IPS-20b (cell line): ENCODE data around the gene REPS2.

Source experiments
- H3K27ac ChIP-seq: one replicate; pipeline ENCODE4 v1.5.1; 2013; ENCODE audit warnings: low read length
- H3K27me3 ChIP-seq: 2 replicates; pipeline ENCODE4 v1.6.1; 2013; ENCODE audit warnings: mild to moderate bottlenecking, low read length, inconsistent platforms; ENCODE audit not compliant: insufficient read depth
- H3K36me3 ChIP-seq: 2 replicates; pipeline ENCODE4 v1.6.1; 2013; ENCODE audit warnings: low read depth, mild to moderate bottlenecking, inconsistent platforms, low read length, moderate library complexity; ENCODE audit not compliant: insufficient read depth
- H3K4me1 ChIP-seq: 2 replicates; pipeline ENCODE4 v1.6.1; 2013; ENCODE audit warnings: mild to moderate bottlenecking, control low read depth, inconsistent platforms, low read length, moderate library complexity; ENCODE audit not compliant: insufficient read depth
- H3K4me3 ChIP-seq: 2 replicates; pipeline ENCODE4 v1.5.1; 2013; ENCODE audit warnings: mild to moderate bottlenecking, low read length, inconsistent platforms
- H3K9ac ChIP-seq: 2 replicates; pipeline ENCODE4 v1.6.1; 2013; ENCODE audit warnings: low read depth, mild to moderate bottlenecking, inconsistent platforms, low read length, moderate library complexity
- H3K9me3 ChIP-seq: 2 replicates; pipeline ENCODE4 v1.6.1; 2013; ENCODE audit warnings: mild to moderate bottlenecking, low read depth, low read length, inconsistent platforms; ENCODE audit not compliant: insufficient read depth

Gene REPS2

DNA sequence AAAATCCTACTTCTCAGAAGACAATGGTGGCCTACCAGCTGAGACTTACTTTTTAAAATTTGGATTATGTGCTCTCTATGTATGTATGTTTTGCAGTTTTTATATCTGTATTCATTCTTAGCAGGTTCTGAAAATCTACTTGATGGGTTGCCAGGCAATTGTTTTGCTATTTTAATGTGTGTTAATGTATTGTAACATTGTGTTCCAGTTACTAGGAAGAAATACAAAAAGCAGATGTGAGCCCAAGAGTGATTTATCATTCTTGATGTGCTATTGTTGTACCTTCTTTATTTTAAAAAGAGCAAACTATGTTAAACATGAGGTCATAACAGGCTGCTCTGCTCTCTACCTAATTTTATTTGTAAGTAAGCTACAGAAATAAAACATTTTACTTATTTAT lies 81.9 kb downstream of the REPS2 start:
- H3K9ac ChIP-seq = no peak overlapping the region
- no peak overlapping the region for H3K4me3 ChIP-seq
- no peaks in the 10 kb centered on the region for H3K36me3 ChIP-seq
- no peak overlapping the region for H3K27ac ChIP-seq
- H3K27me3 ChIP-seq = no peaks in the 10 kb centered on the region
- H3K9me3 ChIP-seq = no peaks in the 10 kb centered on the region
- H3K4me1 ChIP-seq = no peaks in the 10 kb centered on the region

DNA sequence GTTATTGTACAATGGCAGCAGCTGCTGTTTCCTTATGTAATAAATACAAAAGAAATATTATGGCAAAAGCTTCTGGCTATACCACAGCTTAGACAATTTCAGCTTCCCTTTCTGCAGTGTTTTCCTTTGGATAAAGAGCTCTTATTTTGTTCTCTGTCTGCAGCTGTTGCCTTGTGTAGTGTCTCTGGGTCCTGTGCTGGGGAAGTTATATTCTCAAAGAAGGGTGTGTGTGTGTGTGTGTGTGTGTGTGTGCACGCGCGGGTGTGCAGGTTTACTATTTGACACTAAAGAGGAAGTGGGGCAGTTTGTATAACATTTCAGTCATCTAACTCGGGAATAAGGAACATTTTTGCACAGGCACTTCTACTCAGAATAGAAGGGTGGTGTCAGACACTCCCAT lies 83.6 kb downstream of the REPS2 start:
- Histone ChIP-seq H3K4me1 (no peaks in the 10 kb centered on the region), H3K27me3 (no peaks in the 10 kb centered on the region), H3K27ac (no peak overlapping the region), H3K4me3 (no peak overlapping the region), H3K9ac (no peak overlapping the region), H3K36me3 (no peaks in the 10 kb centered on the region), H3K9me3 (no peaks in the 10 kb centered on the region)

DNA sequence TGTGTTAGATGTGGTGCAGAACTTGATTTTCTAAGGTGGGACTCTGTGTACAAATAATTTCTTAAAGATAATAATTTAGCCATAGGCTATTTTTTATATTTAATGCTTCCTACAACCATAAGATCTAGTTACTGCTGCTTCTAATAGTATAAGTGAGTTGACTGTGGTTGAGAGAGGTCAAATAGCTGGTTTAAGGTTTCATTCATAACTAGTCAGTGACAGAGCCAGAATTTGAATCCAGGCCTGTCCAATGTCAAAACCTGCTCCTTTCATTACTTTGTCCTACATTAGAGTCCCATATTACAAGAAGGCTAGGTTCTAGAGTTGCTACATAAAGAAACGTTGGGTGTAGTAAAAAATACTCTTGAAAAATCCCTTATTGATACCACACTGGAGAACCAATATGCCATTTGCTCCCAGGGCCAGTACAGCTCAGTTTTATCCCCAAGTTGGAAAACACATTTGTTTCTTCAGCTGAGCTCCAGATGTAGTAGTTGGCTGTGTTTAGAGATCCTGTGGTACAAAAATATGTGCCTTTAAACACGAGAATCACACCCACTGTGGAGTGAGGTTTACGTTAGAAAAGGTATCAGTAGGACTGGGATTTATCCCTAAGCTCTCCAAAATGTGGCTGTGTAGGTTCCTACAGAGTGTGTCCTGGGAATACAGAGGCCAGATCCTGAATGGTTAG lies 84.3 kb downstream of the REPS2 start:
- Histone ChIP-seq H3K4me3 (no peak overlapping the region), H3K9ac (no peak overlapping the region), H3K9me3 (no peaks in the 10 kb centered on the region), H3K4me1 (no peaks in the 10 kb centered on the region), H3K27me3 (no peaks in the 10 kb centered on the region), H3K36me3 (no peaks in the 10 kb centered on the region), H3K27ac (no peak overlapping the region)

DNA sequence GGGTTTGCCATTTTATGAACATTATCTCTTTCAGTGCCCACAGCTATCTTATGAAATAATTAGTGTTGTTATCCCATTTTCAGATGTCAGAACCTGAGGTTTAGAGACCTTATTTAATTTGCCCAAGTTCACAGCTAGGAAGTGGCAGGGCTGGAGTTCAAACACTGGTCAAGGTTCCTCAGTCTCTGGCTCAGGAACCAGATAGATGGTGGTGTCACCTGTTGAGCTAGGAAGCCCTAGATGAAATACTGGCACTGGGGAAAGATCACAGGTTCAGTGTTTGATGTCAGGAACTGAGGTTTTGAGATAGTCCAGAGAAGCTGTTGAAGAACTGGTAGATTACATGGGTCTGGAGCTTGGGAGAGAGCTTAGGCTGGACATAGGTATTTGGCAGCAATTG lies 85.4 kb downstream of the REPS2 start:
- Histone ChIP-seq H3K27ac (no peak overlapping the region), H3K9ac (no peak overlapping the region), H3K4me3 (no peak overlapping the region), H3K27me3 (no peaks in the 10 kb centered on the region), H3K36me3 (no peaks in the 10 kb centered on the region), H3K4me1 (no peaks in the 10 kb centered on the region), H3K9me3 (no peaks in the 10 kb centered on the region)

DNA sequence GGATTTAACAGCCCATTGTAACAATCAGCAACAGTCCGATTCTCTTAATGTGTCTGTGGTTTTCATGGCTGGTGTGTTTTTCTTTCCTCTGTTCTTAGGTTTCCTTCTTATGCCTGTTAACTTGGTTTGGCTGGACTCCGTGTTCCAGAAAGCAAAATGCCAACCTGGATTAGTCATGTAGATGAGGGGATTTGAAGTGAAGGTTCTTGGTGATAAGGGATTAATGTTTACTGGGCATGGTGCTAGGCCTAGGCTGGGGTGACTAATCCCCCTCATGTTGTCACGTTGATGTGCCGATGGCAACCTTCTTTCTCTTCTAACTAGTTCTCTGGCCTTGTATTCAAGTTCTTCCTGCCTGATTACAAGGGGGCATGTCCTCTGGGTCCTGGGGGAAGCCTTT lies 85.9 kb downstream of the REPS2 start:
- Histone ChIP-seq H3K36me3 (no peaks in the 10 kb centered on the region), H3K4me3 (no peak overlapping the region), H3K27me3 (no peaks in the 10 kb centered on the region), H3K27ac (no peak overlapping the region), H3K9ac (no peak overlapping the region), H3K4me1 (no peaks in the 10 kb centered on the region), H3K9me3 (no peaks in the 10 kb centered on the region)

DNA sequence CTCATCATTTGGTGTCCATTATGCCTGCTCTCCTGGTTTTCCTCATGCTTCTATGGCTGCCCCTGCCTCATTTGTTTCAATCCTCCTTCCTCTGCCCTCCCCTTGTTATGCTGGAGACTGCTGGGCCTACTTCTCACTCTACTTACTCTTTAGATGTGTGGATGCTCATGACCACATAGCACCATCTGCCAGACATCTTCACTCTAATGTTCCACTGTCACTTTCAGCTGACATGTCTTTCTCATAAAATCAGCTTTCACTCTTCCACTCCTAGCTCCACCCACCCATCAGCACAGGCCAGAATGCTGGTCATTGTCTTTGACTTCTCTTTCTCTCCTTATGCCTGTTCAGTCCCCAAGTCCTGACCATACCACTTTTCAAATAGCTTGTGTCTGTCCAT lies 86.8 kb downstream of the REPS2 start:
- no peaks in the 10 kb centered on the region for H3K36me3 ChIP-seq
- H3K27ac ChIP-seq = no peak overlapping the region
- no peak overlapping the region for H3K4me3 ChIP-seq
- no peaks in the 10 kb centered on the region for H3K4me1 ChIP-seq
- no peak overlapping the region for H3K9ac ChIP-seq
- no peaks in the 10 kb centered on the region for H3K27me3 ChIP-seq
- no peaks in the 10 kb centered on the region for H3K9me3 ChIP-seq

DNA sequence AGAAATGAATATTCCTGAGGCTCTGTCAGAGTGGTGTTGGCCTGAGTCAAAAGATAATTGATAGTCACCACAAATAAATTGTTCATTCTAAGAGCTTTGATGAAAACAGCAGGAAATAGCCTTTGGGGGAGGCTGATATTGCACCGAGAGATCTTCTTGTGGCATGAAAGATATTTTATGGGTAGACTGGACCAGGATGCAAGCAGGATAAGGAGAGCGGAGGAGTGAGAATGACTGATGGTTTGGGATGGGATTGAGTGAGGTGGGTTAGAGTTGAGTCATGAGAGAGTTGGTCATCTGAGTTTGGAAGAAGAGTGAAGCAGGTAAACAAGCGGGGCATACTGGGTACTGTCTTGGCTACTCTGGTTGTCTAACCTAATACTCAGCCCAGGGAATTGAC lies 88.7 kb downstream of the REPS2 start:
- H3K9me3 ChIP-seq = no peaks in the 10 kb centered on the region
- H3K4me3 ChIP-seq = no peak overlapping the region
- no peaks in the 10 kb centered on the region for H3K4me1 ChIP-seq
- H3K27me3 ChIP-seq = no peaks in the 10 kb centered on the region
- H3K9ac ChIP-seq = no peak overlapping the region
- no peak overlapping the region for H3K27ac ChIP-seq
- no peaks in the 10 kb centered on the region for H3K36me3 ChIP-seq

DNA sequence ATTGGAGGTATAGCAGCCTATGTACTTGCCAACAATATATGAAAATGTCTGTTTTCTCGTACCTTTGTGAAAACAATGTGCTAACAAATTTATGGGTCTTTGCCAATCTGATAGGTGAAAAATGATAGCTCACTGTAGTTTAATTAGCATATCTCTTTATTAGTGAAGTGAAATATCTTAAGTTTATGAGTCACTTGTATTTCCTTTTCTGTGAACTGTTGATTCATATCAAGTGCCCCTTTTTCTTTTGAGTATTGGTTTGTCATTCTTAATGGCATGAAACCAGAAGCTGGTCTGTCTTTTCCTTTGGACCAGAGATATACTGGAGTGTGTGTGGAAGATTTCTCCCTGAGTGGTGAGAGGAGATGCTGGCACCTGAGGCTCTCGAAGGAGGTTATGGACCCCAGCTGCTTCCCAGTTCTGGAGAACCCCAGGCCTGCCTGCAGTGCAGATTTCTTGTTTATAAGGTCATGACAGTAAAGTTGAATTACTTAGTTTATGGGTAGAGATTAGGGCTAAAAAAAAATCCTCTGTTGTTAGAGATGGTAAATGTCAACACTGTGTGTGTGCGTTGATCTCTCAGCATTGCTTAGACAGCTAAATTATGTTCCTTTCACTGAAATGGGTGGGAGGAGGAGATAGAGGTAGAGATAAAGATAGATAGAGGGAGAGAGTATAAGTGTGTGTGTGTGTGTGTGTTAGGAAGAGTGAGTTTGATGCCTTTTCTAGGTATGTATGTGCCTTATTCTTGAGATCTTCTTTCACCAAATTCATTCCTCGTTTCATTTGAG lies 89.9 kb downstream of the REPS2 start:
- no peak overlapping the region for H3K9ac ChIP-seq
- no peaks in the 10 kb centered on the region for H3K27me3 ChIP-seq
- no peaks in the 10 kb centered on the region for H3K36me3 ChIP-seq
- H3K4me1 ChIP-seq = no peaks in the 10 kb centered on the region
- H3K9me3 ChIP-seq = no peaks in the 10 kb centered on the region
- H3K4me3 ChIP-seq = no peak overlapping the region
- H3K27ac ChIP-seq = no peak overlapping the region

DNA sequence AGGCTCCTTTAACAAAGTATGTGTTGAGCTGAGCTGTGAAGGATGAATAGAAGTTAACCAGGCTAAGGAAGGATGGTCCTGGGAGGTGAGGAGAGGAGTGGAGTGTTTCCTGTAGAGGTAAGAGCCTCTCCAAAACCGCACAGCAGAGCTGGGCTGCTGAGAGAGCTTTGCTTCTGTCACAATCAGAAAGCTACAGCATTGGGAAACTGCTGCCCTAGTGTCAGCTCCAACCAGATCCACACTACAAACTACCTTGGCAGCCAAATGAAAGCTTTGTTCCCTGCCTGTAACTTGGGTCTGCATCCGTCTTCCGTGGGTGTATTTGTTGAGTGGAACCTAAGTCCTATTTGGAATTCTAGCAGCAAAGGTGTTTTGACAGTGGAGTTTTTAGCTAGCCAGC lies 91.8 kb downstream of the REPS2 start:
- no peak overlapping the region for H3K9ac ChIP-seq

DNA sequence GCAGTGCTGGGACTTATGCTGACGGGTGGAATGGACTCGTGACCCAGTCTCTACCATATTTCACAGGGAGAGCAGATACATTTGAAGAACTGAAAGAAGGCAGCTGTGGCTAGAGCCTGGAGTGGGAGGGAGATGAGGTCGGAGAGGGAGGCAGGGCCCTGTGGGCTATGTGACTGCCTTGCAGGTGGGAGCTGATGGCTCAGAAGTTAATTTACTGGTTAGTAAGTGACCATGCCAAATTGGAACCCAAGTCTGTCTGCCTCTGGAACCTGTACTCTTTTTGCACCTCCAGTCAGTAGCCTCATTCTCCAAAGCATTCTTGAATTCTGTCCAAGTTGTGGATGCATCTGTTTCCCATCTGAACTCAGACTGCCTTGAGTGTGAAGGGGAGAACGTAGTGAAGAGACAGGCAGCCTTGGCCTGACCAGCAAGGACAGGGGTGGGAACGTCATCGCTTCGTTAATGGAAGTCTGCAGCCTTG lies 92.3 kb downstream of the REPS2 start:
- no peaks in the 10 kb centered on the region for H3K36me3 ChIP-seq
- no peaks in the 10 kb centered on the region for H3K4me1 ChIP-seq
- no peak overlapping the region for H3K4me3 ChIP-seq
- H3K27me3 ChIP-seq = no peaks in the 10 kb centered on the region
- H3K9me3 ChIP-seq = no peaks in the 10 kb centered on the region
- no peak overlapping the region for H3K9ac ChIP-seq
- H3K27ac ChIP-seq = no peak overlapping the region

More for the DNA sequence above, 91.8 kb downstream of the REPS2 start:
- H3K9me3 ChIP-seq = no peaks in the 10 kb centered on the region
- no peaks in the 10 kb centered on the region for H3K4me1 ChIP-seq
- H3K36me3 ChIP-seq = no peaks in the 10 kb centered on the region
- no peak overlapping the region for H3K27ac ChIP-seq
- no peak overlapping the region for H3K4me3 ChIP-seq
- no peaks in the 10 kb centered on the region for H3K27me3 ChIP-seq

DNA sequence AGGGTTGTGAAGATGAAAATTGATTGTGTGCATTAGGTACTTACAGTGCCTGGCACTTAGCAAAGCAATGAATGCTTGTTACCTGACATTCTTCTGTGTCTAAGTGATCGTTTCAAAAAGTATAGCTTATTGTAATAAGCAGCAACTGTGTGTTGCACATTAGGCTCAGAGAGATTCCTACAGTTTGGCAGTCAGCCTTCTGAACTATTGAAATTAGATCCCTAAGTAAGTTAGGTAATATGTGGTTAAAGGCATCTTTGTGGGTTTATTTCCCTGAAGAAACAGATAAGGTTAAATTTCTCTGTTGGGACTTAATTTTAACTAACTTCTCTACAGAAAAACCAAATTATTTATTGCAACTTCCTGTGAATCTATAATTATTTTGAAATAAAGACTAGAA lies 93.4 kb downstream of the REPS2 start:
- H3K4me1 ChIP-seq = no peaks in the 10 kb centered on the region
- no peak overlapping the region for H3K4me3 ChIP-seq
- H3K36me3 ChIP-seq = no peaks in the 10 kb centered on the region
- no peak overlapping the region for H3K27ac ChIP-seq
- H3K9ac ChIP-seq = no peak overlapping the region
- H3K9me3 ChIP-seq = no peaks in the 10 kb centered on the region
- H3K27me3 ChIP-seq = no peaks in the 10 kb centered on the region

DNA sequence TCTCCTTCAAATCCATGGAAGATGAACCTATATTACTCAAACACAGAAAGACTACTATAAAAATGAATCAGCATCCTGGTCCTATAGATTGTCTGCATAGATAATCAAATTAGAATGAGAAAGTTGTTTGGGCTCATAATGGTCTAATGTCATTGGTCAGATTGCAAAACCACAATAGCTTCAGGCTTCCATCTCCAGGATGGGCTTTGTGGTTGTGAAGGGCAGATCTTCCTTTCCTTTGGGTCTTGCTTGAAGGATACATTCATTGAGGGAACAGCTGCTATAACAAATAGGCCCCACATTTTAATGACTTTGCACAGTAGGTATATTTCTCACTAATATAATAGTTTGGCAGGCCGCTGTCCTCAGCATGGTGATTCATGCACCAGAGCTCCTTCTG lies 94.3 kb downstream of the REPS2 start:
- no peak overlapping the region for H3K27ac ChIP-seq
- H3K4me3 ChIP-seq = no peak overlapping the region
- no peak overlapping the region for H3K9ac ChIP-seq

More for the DNA sequence above, 94.3 kb downstream of the REPS2 start:
- Histone ChIP-seq H3K9me3 (no peaks in the 10 kb centered on the region), H3K27me3 (no peaks in the 10 kb centered on the region), H3K4me1 (no peaks in the 10 kb centered on the region), H3K36me3 (no peaks in the 10 kb centered on the region)
